Measurements from ENCODE around the gene KLRB1. TPM values are rescaled to one million over a fixed set of nuclear protein-coding genes. Genes with fewer than 3 reads are reported as not detected.
A peak's percentile ranks its signal among the peaks of the same experiment; 100 is the strongest.
"Not testable (repeated sequence)": the region's sequence is repeated elsewhere in the genome, so short reads cannot be mapped to it uniquely, and the experiment has no call there.

KLRB1 gene
- total RNA-seq, 1 donor from 2014 or later: not detected

- no peak for DNase-seq (ENCODE audit: low read depth in 2 of 2)
Measured at GRCh38 chr12:9625019-9625418, 17.3 kb upstream of the KLRB1 start.

DNA sequence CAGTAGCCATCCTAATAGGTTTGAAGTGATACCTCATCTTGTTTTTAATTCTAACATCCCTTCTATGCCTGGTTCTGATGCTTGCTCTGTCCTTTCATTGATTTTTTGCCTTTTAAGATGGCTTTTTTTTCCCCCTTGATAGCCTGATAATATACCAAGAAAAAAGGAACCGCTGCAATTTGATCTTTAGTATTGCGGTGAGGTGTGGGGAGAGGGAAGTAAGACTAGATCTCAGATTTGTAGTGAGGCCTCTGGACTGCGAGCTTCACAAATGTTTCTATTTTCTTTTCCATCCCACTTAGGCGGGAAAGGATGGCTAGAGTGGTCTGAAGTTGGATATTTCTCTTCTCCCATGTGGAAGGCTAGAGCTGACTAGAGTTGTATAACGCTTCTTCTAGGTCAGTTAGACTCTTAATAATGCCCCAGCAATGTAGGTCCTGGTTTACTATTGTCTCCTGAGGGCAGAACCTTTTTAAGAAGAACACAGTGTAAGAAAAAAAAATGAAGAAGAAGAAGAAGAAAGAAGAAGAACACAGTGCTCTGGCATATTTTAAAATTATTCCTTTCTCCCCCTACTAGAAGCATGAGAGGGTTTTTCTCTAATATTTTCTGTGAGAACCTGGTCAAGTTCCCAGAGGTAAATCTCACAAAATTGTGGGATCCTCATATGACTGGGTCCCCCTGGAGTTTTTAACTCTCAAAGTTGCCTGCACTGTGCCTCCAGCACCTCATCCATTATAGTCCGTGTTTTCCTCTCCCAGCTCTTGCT, 11.9 kb upstream of the KLRB1 start:
- no peak for DNase-seq (ENCODE audit: low read depth in 2 of 2)

GRCh38 chr12:9618906-9619305, 11.2 kb upstream of the KLRB1 start:
- not testable (repeated sequence) for DNase-seq (ENCODE audit: low read depth in 2 of 2)

DNA sequence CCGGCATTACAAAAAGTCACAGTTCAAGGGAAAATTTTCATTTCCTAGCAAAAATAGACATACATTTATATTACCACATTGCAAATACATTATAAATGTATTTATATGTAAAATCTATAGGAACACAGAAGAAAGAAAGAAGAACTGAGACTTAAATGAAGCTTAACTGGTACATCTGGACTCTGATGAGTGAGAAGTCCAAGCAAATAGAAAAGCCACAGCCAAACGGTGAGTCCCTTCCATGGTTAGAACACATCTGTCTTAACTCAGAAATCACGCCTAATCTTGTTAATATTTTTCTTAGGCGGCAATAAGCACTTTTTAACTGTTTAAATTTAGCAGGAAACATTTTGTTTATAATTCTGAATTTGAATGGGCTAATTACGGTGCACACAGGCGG, 9.4 kb upstream of the KLRB1 start:
- DNase-seq (ENCODE audit: low read depth in 2 of 2): no peak

- DNase-seq (ENCODE audit: low read depth in 2 of 2): no peak
Measured at GRCh38 chr12:9615420-9616136, 7.9 kb upstream of the KLRB1 start.

DNA sequence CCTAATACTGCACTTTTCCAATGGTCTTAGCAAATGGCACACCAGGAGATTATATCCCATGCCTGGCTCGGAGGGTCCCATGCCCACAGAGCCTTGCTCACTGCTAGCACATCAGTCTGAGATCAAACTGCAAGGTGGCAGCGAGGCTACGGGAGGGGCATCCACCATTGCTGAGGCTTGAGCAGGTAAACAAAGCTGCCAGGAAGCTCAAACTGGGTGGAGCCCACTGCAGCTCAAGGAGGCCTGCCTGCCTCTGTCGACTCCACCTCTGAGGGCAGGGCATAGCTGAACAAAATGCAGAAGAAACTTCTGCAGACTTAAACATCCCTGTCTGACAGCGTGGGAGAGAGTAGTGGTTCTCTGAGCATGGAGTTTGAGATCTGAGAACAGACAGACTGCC, 2.9 kb upstream of the KLRB1 start:
- DNase-seq (ENCODE audit: low read depth in 2 of 2): not testable (repeated sequence)

DNA sequence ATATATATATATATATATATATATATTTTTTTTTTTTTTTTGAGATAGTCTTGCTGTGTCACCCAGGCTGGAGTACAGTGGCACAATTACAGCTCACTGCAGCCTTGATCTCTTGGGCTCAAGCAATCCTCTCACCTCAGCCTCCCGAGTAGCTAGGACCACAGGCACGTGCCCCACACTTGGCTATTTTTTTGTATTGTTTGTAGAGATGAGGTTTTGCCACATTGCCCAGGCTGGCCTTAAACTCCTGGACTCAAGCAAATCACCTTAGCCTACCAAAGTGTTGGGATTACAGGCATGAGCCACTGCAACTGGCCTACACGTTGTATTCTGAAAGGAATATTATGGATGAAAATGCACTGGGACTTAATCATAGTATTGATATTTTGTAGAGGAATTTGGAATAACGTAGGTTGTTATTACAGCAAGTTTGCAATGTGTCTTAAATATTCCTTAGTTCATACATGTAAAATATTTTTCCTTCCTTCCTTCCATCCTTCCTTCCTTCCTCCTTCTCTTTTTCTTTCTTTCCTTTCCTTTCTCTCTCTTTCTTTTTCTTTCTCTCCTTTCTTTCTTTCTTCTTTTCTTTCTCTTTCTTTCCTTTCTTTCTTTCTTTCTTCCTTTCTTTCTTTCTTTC, 862 bp downstream of the KLRB1 start:
- no peak for DNase-seq (ENCODE audit: low read depth in 2 of 2)

DNA sequence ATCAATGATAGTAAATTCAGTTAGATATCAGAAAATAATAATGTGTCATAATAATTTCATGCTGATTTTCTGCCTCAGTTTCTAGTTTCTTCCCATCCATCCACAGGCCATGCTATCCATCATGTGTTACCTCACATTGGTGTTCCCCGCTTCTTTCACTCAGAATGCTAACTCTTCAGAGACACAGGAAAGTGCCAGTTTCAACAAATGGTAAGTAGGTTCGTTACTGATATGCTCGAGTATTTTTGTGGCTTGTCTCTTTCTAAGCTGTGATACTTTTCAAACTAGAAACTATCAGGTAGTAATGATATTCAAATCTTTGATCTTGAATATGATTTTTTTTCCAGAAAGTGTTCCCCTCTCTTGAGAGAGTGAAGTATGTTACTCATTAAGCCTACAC, 1.5 kb downstream of the KLRB1 start:
- no peak for DNase-seq (ENCODE audit: low read depth in 2 of 2)

GRCh38 chr12:9605483-9605882, 2.2 kb downstream of the KLRB1 start:
- no peak for DNase-seq (ENCODE audit: low read depth in 2 of 2)

- no peak for DNase-seq (ENCODE audit: low read depth in 2 of 2)
Measured at GRCh38 chr12:9604287-9604686, 3.4 kb downstream of the KLRB1 start.

DNA sequence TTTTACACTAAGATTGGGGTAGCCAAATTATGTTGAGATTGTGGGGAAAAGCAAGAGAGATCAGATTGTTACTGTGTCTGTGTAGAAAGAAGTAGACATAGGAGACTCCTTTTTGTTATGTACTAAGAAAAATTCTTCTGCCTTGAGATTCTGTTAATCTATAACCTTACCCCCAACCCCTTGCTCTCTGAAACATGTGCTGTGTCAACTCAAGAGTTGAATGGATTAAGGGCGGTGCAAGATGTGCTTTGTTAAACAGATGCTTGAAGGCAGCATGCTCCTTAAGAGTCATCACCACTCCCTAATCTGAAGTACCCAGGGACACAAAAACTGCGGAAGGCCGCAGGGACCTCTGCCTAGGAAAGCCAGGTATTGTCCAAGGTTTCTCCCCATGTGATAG, 7.3 kb downstream of the KLRB1 start:
- DNase-seq (ENCODE audit: low read depth in 2 of 2): not testable (repeated sequence)

- no peak for DNase-seq (ENCODE audit: low read depth in 2 of 2)
Measured at GRCh38 chr12:9598363-9598762, 9.4 kb downstream of the KLRB1 start.

GRCh38 chr12:9597365-9597764, 10.4 kb downstream of the KLRB1 start:
- no peak for DNase-seq (ENCODE audit: low read depth in 2 of 2)

DNA sequence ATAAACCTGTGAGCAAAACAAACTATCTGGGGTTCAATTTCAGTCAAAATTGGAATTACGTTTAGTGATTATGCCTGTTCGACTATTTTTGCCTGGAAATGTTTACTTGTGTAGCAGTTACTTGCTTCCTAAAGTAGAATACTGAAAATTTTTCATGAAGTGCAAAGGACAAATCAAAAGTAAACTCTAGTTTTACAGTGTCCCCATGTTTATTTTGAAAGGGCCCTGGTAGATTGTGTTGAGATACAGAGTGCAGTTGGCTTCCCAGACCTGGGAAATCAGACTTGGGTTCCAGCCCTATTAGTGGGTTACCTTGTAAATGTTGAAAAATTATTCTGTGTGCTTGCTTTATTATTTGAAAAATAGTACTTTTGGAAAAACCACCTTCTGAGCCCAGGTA, 17.3 kb downstream of the KLRB1 start:
- no peak for DNase-seq (ENCODE audit: low read depth in 2 of 2)

DNA sequence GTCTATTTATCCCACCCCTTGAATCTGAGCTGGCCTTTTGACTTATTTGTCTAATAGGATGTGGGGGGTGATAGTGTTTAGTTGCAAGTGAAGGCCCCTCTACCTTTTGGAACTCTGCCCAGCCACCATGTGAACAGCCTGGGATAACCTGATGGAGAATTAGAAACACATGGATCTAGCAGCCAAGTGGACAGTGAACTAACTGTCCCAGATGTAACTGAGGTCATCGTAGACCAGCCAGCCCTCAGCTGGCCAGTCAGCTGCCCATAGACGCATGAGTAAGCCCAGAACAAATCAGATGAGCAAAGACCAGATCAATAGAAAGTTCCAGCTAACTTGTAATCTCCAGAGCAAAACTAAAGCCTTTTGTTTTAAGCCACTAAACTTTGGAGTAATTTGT, 19.0 kb downstream of the KLRB1 start:
- DNase-seq (ENCODE audit: low read depth in 2 of 2): no peak

DNA sequence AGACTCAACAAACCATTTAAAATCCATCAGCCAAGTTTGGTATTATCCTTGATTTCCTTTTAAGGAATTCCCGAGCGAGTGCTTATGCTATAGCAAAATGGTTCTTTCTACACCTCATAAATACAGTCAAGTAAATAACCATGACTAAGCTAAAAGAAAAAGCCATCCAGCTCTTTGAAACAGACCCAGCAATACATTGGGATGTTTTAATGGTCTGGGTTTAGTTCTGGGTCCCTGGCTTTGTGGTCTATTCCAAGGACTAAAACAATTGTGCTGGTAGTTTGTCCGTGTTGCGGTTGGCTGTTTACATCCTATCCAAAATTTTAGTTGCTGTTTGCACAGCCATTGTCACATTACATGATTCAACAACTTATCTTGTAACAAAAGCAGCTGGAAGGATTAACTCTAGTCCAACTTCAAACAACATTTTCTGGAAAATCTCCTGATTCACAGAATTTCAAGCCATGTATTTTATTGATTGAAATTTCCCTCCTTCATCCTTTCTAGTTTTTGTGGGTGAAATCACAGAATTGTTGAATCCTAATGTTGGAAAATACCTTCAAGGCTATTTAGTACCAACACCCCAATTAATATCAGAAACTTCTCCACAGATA, 19.6 kb downstream of the KLRB1 start:
- no peak for DNase-seq (ENCODE audit: low read depth in 2 of 2)

DNA sequence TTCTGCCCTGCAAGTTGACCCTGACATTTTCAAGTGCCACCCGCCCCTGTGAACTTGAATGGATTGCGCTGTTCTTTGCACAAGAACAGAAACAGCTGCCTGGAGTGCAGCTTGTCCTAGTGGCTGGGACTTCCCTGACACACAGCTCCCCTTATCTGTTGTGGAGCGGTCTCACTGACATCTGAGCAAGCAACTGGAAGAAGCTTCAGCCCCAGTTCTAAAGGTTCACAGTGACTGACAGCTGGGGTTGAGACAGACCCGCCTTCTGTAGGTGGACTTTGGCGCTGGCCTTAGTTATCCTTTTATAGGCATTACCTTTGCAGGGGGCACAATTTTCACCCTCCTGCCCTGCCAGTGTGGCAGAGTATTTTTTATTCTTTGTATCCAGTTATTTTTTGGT, 30.0 kb downstream of the KLRB1 start:
- not testable (repeated sequence) for DNase-seq (ENCODE audit: low read depth in 2 of 2)

DNA sequence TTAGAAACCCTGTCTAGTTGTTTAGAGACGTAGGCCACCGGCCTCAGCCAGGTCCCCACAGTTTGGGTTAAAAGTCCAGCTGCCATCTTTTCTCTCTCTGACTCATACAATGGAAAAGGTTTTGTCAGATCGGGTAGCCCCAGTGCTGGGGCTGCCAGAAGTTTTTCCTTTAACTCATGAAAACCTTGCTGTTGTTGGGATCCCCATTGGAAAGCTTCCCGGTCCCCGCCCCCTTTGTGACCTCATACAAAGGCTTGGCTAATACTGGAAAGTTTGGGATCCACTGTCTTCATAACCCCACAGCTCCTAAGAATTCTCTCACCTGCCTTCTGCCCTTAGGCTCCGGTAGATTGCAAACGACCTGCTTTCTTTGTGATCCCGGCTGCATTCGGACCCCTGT, 40.6 kb downstream of the KLRB1 start:
- not testable (repeated sequence) for DNase-seq (ENCODE audit: low read depth in 2 of 2)

- DNase-seq (ENCODE audit: low read depth in 2 of 2): peak in 1 of 2 donors; percentile 5
Measured at GRCh38 chr12:9566113-9566512, 41.6 kb downstream of the KLRB1 start.

DNA sequence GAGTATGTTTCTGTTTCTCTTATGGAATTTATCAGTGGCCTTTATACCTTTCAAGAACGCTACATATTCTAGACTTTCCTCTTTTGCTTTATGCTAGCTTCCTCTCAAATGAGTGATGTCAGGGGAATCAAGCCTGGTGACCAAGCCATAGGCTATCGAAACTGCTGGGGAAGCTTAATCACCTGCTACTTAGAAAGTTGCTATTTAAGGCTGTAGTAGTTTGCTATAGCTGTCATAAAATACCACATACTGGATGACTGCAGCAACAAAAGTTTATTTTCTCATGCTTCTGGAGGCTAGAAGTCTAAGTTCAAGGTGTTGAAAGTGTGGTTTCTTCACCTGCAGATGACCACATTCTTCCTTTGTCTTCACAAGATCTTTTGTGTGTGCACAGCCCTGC, 43.3 kb downstream of the KLRB1 start:
- DNase-seq (ENCODE audit: low read depth in 2 of 2): not testable (repeated sequence)

- DNase-seq (ENCODE audit: low read depth in 2 of 2): not testable (repeated sequence)
Measured at GRCh38 chr12:9562841-9563453, 44.8 kb downstream of the KLRB1 start.

GRCh38 chr12:9545489-9545888, 62.2 kb downstream of the KLRB1 start:
- not testable (repeated sequence) for DNase-seq (ENCODE audit: low read depth in 2 of 2)

Data from dermis microvascular lymphatic vessel endothelial cell (primary cell).